HEK293 (cell line): ENCODE data around the gene HOXA11.

Experiments
- BCL11B ChIP-seq: fragments of 450-650 bp; formaldehyde crosslinking; IDR thresholded peaks from 2 replicates; pipeline ENCODE4 v1.5.1; 2016; ENCODE audit warnings: low read depth, missing biosample characterization, missing genetic modification characterization
- GLI4 ChIP-seq: fragments of 450-650 bp; formaldehyde crosslinking; IDR thresholded peaks from 2 replicates; pipeline ENCODE4 v1.5.1; 2016; ENCODE audit warnings: missing biosample characterization, missing genetic modification characterization
- HOXD13 ChIP-seq: sonication (generic); formaldehyde crosslinking; IDR thresholded peaks from 2 replicates; pipeline ENCODE4 v1.8.0; 2022; ENCODE audit warnings: missing genetic modification reagents, borderline replicate concordance
- KLF1 ChIP-seq: fragments of 450-650 bp; formaldehyde crosslinking; IDR thresholded peaks from 2 replicates; pipeline ENCODE4 v1.5.1; 2016; ENCODE audit warnings: missing biosample characterization, missing genetic modification characterization
- PATZ1 ChIP-seq: fragments of 450-650 bp; formaldehyde crosslinking; IDR thresholded peaks from 2 replicates; pipeline ENCODE4 v1.5.1; 2016; ENCODE audit warnings: missing biosample characterization, missing genetic modification characterization
- RBAK ChIP-seq: fragments of 450-650 bp; formaldehyde crosslinking; IDR thresholded peaks from 2 replicates; pipeline ENCODE4 v1.5.1; 2016; ENCODE audit warnings: missing biosample characterization, missing genetic modification characterization
- ZBTB11 ChIP-seq: fragments of 450-650 bp; formaldehyde crosslinking; conservative IDR thresholded peaks from 2 replicates; pipeline ENCODE4 v1.5.1; 2016; ENCODE audit warnings: low read depth, missing biosample characterization, missing genetic modification characterization
- ZBTB26 ChIP-seq: fragments of 450-650 bp; formaldehyde crosslinking; optimal IDR thresholded peaks from 2 replicates; pipeline ENCODE3; 2016; ENCODE audit warnings: missing biosample characterization, mild to moderate bottlenecking, missing genetic modification characterization
- ZBTB6 ChIP-seq: fragments of 450-650 bp; formaldehyde crosslinking; IDR thresholded peaks from 2 replicates; pipeline ENCODE4 v1.5.1; 2017; ENCODE audit warnings: missing biosample characterization, missing genetic modification characterization
- ZFP41 ChIP-seq: fragments of 450-650 bp; formaldehyde crosslinking; IDR thresholded peaks from 2 replicates; pipeline ENCODE4 v1.5.1; 2016; ENCODE audit warnings: missing biosample characterization, missing genetic modification characterization, borderline replicate concordance
- ZFP69B ChIP-seq: fragments of 450-650 bp; formaldehyde crosslinking; IDR thresholded peaks from 2 replicates; pipeline ENCODE4 v1.5.1; 2016; ENCODE audit warnings: missing biosample characterization, missing genetic modification characterization
- ZNF138 ChIP-seq: fragments of 450-650 bp; formaldehyde crosslinking; IDR thresholded peaks from 2 replicates; pipeline ENCODE4 v1.5.1; 2016; ENCODE audit warnings: missing biosample characterization, missing genetic modification characterization, borderline replicate concordance
- ZNF174 ChIP-seq: fragments of 450-650 bp; formaldehyde crosslinking; IDR thresholded peaks from 2 replicates; pipeline ENCODE4 v1.5.0; 2017; ENCODE audit warnings: missing biosample characterization, mild to moderate bottlenecking, missing genetic modification characterization
- ZNF175 ChIP-seq: fragments of 450-650 bp; formaldehyde crosslinking; IDR thresholded peaks from 2 replicates; pipeline ENCODE4 v1.5.1; 2016; ENCODE audit warnings: missing biosample characterization, missing genetic modification characterization
- ZNF24 ChIP-seq: fragments of 450-650 bp; formaldehyde crosslinking; IDR thresholded peaks from 2 replicates; pipeline ENCODE4 v1.5.1; 2016; ENCODE audit warnings: missing biosample characterization, missing genetic modification characterization
- ZNF248 ChIP-seq: fragments of 450-650 bp; formaldehyde crosslinking; IDR thresholded peaks from 2 replicates; pipeline ENCODE4 v1.5.1; 2017; ENCODE audit warnings: missing biosample characterization, missing genetic modification characterization
- ZNF311 ChIP-seq: fragments of 450-650 bp; formaldehyde crosslinking; IDR thresholded peaks from 2 replicates; pipeline ENCODE4 v1.5.1; 2017; ENCODE audit warnings: missing biosample characterization, missing genetic modification characterization, borderline replicate concordance
- ZNF404 ChIP-seq: fragments of 450-650 bp; formaldehyde crosslinking; IDR thresholded peaks from 2 replicates; pipeline ENCODE4 v1.5.1; 2017; ENCODE audit warnings: missing biosample characterization, missing genetic modification characterization
- ZNF433 ChIP-seq: fragments of 450-650 bp; formaldehyde crosslinking; IDR thresholded peaks from 2 replicates; pipeline ENCODE4 v1.5.1; 2016; ENCODE audit warnings: missing biosample characterization, missing genetic modification characterization, low read depth
- ZNF501 ChIP-seq: fragments of 450-650 bp; formaldehyde crosslinking; IDR thresholded peaks from 2 replicates; pipeline ENCODE4 v1.5.1; 2016; ENCODE audit warnings: missing biosample characterization, missing genetic modification characterization
- ZNF530 ChIP-seq: fragments of 450-650 bp; formaldehyde crosslinking; IDR thresholded peaks from 2 replicates; pipeline ENCODE4 v1.5.1; 2016; ENCODE audit warnings: low read depth, missing biosample characterization, missing genetic modification characterization
- ZNF600 ChIP-seq: fragments of 450-650 bp; formaldehyde crosslinking; IDR thresholded peaks from 2 replicates; pipeline ENCODE4 v1.5.1; 2016; ENCODE audit warnings: missing biosample characterization, missing genetic modification characterization
- ZNF639 ChIP-seq: fragments of 450-650 bp; formaldehyde crosslinking; IDR thresholded peaks from 2 replicates; pipeline ENCODE4 v1.5.1; 2016; ENCODE audit warnings: missing biosample characterization, missing genetic modification characterization
- ZNF645 ChIP-seq: fragments of 450-650 bp; formaldehyde crosslinking; IDR thresholded peaks from 2 replicates; pipeline ENCODE4; 2016; ENCODE audit warnings: missing biosample characterization, missing genetic modification characterization
- ZNF747 ChIP-seq: fragments of 450-650 bp; formaldehyde crosslinking; IDR thresholded peaks from 2 replicates; pipeline ENCODE4 v1.5.1; 2016; ENCODE audit warnings: missing biosample characterization, missing genetic modification characterization
- ZNF791 ChIP-seq: fragments of 450-650 bp; formaldehyde crosslinking; IDR thresholded peaks from 2 replicates; pipeline ENCODE4 v1.5.1; 2016; ENCODE audit warnings: missing biosample characterization, missing genetic modification characterization
- ZNF843 ChIP-seq: fragments of 450-650 bp; formaldehyde crosslinking; IDR thresholded peaks from 2 replicates; pipeline ENCODE4 v1.5.1; 2016; ENCODE audit warnings: missing biosample characterization, missing genetic modification characterization
- ZSCAN5A ChIP-seq: fragments of 450-650 bp; formaldehyde crosslinking; IDR thresholded peaks from 2 replicates; pipeline ENCODE4 v1.5.1; 2016; ENCODE audit warnings: missing biosample characterization, missing genetic modification characterization

The HOXA11 gene

GRCh38 chr7:27148031-27148755, 36.8 kb downstream of the HOXA11 start (continued):
- TF ChIP-seq HOXD13 (no peak), ZNF24 (tag by site-specific recombination) (no peak), ZNF174 (tag by site-specific recombination) (no peak), ZNF311 (tag by site-specific recombination) (no peak), ZBTB6 (tag by site-specific recombination) (peak; percentile 80; the same call in 1 of the 2 replicates), ZSCAN5A (tag by site-specific recombination) (no peak), ZFP69B (peak; percentile 31; the same call in 1 of the 2 replicates), ZBTB11 (tag by site-specific recombination) (peak; percentile 32; the same call in 1 of the 2 replicates), ZBTB26 (peak; percentile 62), ZNF600 (no peak), ZNF747 (tag by site-specific recombination) (no peak), ZNF175 (tag by site-specific recombination) (no peak), ZFP41 (tag by site-specific recombination) (no peak), ZNF501 (peak; percentile 15; the same call in 1 of the 2 replicates), ZNF791 (tag by site-specific recombination) (no peak), ZNF433 (tag by site-specific recombination) (no peak), RBAK (tag by site-specific recombination) (no peak), ZNF843 (tag by site-specific recombination) (no peak), ZNF248 (tag by site-specific recombination) (no peak), PATZ1 (tag by site-specific recombination) (peak; percentile 82), KLF1 (tag by site-specific recombination) (no peak), ZNF530 (no peak), ZNF645 (tag by site-specific recombination) (no peak), BCL11B (tag by site-specific recombination) (no peak), ZNF404 (no peak), ZNF639 (no peak), ZNF138 (tag by site-specific recombination) (no peak), GLI4 (tag by site-specific recombination) (no peak)
